Measurements from ENCODE around the gene ZNF678.
"Not testable (repeated sequence)": the region's sequence is repeated elsewhere in the genome, so short reads cannot be mapped to it uniquely, and the experiment has no call there.

ZNF678 gene

DNA sequence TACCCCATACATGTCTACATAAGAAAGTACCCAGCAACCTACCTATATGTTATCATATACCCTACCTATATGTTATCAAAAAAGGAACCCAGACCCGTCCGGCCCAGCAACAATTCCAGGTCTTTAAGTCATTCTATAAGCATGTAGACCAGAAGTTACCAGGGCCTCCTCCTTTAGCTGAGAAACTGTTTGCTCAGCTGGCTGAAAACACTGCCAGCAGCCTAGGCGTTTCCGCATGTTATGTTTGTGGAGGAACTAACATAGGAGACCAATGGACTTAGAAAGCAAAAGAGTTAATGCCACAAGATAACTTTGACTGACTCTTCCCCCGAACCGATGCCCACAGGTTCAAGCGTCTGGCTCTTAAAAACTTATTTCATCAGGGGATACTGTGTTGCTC lies 7.1 kb upstream of the ZNF678 start:
- no peak for DNase-seq

DNA sequence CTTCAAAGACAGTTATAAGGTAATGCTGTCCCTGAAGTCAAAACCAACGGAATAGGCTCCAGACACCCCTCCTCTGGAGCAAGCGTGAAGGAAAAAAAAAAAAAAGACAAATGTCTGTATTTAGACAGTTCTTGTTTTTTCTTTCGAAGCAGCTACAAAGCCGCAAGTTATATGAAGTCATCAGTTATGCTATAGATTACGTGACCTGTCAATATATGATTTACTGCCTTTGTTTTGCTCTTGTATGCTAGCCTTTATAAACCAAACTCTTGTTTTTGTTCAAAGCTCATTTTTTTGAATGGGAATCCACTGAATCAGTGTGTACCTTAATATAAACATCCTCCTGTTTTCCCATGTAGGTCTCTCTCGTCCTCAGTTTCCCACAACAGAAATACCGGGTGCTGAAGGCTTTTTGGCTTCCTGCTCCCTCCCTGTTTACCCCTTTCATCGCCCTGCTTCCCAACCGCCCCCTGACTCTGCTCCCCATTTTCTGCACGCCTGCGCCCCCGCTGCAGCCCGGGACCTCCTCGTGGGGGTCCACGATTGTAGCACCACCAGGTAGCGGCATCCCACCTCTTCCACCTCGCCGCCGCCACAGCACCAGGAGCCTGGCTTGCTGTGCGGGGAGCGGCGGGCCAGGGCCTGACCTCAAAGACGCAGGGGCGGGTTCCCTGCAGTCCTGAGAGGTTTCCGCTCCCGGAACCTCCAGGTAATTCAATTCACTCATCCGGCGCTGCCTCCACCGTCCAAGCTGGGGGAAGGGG lies 5.2 kb upstream of the ZNF678 start:
- no peak for DNase-seq

DNA sequence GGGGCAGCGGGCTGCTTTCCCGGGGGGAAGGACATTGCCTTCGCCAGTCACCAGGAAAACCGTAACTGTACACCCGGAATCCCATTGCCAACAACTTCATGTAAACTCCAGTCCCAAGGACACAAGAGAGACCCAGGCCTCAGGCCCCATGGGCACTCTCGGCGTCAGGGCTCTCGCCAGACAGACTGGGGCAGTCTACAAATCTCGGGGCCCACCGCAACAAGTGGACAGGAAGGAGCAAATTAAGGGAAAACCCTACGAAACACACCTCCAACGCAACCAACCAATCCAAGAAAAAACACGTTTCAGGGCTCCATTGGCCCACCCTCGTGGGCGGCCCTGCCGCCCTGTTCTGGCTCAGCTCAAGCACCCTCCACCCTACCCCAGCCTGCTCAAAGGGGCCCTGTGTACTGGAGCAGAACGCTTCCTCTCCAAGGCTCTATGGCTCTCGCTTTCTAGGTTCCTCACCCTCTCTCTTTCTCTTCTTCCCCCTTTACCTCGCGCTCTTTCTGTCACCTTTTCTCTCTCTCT lies 4.6 kb upstream of the ZNF678 start:
- DNase-seq, result no peak

DNA sequence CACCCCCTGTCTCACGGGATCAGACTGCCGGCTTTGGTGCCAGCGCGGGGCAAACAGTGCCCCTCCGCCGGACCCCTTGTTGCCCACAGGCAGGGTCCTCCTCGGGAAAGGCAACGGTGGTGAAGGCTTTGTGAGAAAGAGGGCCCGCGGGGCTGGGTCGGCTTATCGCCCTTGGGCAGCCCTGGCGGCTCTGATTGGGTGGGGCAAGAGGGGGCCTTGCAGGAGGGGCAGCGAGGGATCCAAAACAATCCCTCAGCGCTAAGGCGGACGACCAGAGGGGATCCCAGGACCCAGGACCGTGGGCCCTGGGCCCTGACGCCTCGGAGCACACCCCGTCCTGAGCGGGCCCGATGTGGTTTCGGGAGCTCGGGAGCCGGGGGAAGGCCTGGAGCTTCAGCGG lies 3.9 kb upstream of the ZNF678 start:
- DNase-seq, result no peak

DNA sequence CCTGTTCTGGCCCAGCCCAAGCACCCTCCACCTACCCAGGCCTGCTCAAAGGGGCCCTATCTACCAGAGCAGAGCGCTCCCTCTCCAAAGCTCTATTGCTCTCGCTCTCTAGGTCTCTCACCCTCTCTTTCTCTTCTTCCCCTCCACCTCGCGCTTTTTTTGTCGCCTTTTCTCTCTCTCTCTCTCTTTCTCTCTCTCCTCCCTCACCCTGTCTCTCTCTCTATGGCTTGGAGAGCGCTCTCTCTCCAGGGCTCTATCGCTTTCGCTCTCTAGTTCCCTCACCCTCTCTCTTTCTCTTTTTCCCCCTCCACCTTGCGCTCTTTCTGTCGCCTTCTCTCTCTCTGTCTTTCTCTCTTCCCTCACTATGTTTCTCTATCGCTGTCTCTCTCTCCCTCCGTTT lies 3.4 kb upstream of the ZNF678 start:
- no peak for DNase-seq

DNA sequence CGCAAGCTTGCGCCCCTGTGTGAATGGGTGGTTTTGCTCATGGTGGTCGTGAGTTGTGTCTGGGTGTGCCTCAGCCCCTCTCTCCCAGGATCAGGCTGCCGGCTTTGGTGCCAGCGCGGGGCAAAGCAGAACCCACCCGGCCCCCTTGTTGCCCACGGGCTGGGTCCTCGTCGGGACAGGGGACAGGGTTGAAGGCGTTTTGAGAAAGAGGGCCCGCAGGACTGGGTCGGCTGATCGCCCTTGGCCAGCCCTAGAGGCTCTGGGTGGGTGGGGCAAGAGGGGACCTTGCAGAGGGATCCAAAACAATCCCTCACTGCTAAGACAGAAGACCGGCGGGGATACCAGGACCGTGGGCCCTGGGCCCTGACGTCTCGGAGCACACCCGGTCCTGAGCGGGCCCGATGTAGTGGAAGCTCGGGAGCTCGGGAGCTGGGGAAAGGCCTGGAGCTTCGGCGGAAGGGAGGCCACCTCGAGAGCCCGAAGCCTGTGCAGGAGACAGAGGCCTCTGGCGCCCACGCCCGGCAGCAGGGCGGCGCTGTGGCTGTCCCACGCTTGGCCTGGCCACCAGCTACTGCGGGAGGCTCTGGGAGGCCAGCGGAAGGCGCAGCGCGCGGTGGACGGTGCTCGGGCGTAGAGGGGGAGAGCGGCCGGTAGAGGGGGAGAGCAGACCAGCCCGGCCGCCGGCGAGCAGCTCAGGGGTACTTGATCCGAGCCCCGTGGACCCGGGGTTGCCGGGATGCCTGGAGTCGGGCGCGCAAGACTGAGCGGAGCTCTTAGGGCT lies 2.8 kb upstream of the ZNF678 start:
- DNase-seq, result no peak

DNA sequence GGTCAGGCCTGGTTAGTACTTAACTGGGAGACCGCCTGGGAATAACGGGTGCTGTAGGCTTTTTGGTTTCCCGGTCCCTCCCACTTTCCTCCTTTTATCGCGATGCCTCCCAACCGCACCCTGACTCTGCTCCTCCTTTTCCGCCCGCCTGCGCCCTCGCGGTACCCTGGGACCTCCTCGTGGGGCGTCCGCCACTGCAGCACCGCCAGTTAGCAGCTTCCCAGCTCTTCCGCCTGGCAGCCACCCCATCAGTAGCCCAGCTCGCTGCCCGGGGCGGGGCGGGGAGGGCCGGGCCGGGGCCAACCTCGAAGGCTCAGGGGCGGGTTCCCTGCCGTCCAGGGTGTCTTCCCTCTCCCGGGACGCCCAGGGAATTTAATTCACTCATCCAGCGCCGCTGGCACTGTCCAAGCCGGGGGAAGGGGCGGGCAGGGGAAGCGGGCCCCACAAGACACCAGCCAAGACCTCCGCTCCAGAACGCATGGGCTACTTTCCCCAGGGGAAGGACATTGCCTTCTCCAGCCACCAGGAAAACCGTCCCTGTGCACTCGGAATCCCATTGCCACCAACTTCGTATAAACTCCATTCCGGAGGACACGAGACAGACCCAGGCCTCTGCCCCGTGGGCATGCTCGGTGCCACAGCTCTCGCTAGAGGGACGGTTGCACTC lies 2.0 kb upstream of the ZNF678 start:
- no peak for DNase-seq

DNA sequence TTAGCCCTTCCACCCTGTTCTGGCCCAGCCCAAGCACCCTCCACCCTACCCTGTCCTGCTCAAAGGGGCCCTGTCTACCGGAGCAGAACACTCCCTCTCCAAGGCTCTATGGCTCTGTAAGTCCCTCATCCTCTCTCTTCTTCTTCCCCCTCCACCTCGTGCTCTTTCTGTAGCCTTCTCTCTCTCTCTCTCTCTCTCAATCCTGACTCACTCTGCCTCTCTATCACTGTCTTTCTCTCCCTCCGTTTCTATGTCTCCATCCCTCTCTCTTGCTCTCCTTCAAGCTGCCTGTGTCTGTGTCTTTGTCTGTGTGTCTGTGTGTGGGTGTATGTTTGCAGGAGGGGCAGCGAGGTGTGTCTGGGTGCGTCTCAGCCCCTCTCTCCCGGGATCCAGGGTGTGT lies 1.3 kb upstream of the ZNF678 start:
- no peak for DNase-seq

DNA sequence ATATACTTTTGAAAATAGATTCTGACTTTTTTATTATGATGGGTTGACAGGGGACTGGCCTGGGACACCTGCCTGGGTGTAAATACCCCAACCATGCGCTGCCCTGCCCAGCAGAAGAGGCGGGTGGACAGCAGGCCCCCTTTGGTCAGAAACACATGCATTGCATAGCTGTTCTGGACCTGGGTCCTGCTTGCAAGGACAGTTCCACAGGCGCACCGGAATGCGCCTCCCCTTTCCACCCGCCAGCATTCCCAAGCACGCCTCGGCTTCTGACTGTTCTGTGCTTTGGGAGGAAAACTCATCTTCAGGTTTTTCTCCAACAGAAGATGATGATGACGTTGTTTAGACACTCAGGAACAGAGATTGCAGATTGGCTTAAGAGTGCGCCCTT lies 428 bp upstream of the ZNF678 start:
- no peak for DNase-seq

DNA sequence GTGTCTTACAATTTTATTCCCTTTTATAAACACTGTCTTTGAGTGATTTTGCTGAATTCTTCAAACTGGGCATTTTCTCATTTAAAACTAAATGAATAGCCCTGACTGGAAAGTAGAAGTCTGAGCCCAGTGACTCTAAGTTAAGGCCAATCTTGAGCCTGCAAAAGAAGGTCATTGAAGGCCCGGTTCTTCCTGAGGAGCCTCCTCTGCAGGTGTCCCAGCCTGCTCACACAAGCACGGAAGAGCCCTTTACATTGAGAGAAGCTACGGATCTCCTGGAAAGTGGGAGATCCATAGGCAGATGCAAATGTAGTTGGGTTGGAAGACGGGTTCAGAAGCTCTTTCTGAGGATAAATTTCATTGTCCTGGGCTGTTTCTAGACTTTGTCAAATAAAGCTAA lies 3.9 kb downstream of the ZNF678 start:
- DNase-seq, result no peak

DNA sequence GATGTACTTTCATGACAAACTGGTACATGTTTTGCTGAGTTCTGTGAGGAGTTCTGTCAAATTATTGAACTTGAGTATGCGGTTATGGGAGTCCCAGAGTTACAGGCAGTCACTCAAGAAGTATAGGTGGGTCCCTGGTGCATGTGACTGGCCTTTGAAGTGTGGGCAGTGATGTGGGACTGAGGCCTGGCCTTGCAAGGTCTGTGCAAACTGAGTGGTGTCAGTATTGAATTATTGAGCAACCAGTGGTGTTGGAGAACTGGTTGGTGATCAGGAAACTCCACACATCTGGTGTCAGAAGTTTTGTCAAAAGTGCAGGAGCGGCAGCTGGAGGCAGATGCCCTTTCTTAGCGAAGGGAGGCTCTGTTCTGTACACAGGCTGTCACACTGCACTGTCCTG lies 5.2 kb downstream of the ZNF678 start:
- DNase-seq, result no peak

DNA sequence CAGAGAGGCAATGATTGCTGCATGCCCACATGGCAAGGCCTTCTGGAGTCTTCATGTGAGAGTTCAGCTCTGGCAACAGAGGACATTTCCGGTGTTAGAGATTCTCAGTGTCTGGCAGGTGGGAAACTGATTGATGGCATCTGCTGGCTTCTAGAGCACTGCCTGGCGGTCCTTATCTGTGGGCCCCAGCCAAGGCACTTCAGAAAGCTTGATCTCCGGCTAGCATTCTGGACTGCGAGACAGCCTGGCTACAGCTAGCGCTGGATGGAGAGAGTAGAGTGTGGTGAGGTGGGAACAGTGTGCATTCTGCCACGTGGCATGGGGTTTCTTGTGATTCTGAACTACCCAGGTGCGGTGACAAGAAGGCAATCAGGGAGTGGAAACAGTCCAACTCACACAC lies 9.4 kb downstream of the ZNF678 start:
- no peak for DNase-seq

DNA sequence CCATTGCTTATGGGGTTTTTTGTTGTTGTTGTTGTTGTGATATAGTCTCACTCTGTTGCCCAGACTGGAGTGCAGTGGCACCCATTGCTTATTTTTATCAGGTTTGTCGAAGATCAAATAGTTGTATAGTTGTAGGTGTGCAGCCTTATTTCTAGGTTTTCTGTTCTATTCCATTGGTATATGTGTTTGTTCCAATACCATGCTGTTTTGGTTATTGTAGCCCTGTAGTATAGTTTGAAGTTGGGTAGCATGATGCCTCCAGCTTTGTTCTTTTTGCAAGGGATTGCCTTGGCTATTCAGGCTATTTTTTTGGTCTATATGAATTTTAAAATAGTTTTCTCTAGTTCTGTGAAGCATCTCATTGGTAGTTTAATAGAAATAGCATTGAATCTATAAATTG lies 11.6 kb downstream of the ZNF678 start:
- no peak for DNase-seq

DNA sequence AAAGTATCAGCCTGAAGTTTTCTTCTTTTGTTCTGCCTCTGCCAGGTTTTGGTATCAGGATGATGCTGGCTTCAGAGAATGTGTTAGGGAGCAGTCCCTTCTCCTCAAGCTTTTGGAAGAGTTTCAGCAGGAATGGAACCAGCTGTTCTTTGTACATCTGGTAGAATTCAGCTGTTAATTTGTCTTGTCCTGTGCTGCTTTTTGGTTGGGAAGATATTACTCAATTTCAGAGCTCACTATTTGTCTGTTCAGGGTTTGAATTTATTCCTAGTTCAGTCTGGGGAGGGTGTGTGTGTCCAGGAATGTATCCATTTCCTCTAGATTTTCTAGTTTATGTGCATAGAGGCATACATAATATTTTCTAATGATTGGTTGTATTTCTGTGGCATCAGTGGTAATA lies 12.8 kb downstream of the ZNF678 start:
- DNase-seq, result no peak

DNA sequence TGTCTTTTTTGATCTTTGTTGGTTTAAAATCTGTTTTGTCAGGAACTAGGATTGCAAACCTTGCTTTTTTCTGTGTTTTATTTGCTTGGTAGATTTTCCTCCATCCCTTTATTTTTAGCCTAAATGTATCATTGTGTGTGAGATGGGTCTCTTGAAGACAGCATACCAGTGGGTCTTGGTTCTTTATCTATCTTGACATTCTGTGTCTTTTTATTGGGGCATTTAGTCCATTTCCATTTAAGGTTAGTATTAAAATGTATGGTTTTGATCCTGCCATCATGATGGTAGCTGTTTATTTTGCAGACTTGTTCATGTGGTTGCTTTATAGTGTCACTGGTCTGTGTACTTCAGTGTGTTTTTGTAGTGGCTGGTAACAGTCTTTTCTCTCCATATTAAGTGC lies 14.1 kb downstream of the ZNF678 start:
- DNase-seq, result no peak

DNA sequence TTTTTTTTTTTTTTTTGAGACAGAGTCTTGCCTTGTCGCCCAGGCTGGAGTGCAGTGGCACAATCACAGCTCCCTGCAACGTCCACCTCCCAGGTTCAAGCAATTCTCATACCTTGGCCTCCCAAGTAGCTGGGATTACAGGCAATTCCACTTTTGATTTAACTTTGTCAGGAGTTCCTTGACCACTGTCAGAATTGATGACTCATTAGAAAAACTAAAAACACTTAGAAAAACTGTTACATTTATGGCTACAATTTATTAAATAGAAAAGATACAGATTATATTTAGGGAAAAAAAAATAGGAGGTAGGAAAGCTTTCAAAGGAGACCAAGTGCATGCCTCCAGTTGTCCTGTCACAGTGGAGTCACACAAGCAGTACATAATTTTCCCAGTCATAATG lies 20.0 kb downstream of the ZNF678 start:
- DNase-seq, result no peak

DNA sequence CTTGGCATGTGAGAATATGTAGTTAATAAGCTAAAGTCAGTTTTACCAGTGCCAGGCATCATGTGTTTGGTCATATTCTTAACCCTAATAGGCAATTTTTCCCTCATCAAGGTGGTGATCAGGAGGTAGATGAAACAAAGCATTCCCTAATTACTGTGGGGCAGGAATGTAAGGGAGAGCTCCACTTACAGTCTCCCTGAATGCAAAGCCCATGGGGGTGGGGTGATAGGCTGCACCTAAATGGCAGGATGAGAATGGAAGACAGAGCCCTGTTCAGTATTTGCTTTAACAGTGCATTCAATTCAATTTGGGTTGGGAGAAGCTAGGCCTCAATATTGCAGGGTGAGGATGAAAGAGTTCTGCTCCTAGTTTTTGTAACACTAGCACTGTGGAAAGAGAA lies 23.4 kb downstream of the ZNF678 start:
- DNase-seq, result no peak

DNA sequence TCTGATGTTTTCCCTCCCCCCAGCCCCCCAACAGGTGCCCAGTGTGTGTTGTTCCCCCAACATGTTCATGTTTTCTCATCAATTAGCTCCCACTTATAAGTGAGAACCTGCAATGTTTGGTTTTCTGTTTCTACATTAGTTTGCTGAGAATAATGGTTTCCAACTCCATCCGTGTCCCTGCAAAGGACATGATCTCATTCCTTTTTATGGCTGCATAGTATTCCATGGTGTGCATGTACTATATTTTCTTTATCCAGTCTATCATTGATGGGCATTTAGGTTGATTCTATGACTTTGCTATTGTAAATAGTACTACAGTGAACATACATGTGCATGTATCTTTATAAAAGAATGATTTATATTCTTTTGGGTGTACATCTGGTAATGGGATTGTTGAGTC lies 24.6 kb downstream of the ZNF678 start:
- no peak for DNase-seq

DNA sequence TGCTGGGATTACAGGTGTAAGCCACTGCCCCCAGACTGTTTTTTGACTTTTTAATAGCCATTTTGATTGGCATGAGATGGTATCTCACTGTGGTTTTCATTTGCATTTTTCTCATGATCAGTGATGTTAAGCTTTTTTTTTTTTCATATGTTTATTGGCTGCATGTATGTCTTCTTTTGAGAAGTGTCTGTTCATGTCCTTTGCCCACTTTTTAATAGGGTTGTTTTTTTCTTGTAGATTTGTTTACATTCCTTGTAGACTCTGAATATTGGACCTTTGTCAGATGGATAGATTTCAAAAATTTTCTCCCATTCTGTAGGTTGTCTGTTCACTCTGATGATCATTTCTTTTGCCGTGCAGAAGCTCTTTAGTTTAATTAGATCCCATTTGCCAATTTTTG lies 25.4 kb downstream of the ZNF678 start:
- not testable (repeated sequence) for DNase-seq

DNA sequence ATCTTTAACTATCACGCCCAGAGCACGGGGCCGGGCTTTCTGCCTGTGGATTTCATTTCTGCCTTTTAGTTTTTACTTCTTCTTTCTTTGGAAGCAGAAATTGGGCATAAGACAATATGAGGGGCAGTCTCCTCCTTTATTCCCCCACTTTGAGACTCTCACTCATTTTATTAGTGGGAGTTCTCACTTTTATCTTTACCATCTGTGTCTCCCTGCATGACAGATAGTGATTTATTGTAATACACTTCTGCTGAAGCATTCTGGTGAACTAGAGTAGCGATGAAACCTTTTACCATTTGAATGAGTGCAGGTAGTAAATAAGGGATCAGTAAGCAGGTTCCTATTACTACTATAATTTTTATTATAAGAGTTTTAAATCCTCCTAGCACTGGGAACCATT lies 26.4 kb downstream of the ZNF678 start:
- not testable (repeated sequence) for DNase-seq

DNA sequence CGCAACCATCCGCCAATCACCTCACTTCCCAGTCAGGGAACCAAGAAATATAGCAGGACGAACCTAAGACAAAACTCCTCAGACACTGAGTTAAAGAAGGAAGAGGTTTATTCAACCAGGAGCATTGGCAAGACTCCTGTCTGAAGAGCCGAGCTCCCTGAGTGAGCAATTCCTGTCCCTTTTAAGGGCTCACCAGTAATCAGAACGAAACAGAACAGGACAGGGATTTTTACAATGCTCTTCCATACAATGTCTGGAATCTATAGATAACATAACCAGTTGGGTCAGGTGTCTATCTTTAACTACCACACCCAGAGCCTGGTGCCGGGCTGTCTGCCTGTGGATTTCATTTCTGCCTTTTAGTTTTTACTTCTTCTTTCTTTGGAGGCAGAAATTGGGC lies 32.9 kb downstream of the ZNF678 start:
- not testable (repeated sequence) for DNase-seq

DNA sequence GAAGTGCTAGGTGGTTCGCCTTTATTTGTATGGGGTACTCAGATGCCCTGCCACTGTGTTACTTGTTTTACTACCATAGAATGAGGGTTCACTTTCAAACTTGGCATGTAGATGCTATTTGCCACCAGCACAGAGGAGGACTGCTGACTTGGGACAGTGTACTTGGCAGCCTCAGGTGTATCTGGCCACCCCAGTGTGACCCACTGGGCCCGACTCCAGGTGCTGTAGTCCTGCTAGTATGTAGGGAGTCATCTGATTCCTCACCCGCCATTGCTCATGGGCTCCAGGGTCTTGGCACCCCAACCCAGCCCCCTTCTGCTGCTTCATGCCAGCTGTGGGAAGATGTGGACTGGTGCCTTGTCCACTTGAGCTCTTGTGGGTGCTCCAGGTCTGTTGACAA lies 40.0 kb downstream of the ZNF678 start:
- DNase-seq, result no peak

DNA sequence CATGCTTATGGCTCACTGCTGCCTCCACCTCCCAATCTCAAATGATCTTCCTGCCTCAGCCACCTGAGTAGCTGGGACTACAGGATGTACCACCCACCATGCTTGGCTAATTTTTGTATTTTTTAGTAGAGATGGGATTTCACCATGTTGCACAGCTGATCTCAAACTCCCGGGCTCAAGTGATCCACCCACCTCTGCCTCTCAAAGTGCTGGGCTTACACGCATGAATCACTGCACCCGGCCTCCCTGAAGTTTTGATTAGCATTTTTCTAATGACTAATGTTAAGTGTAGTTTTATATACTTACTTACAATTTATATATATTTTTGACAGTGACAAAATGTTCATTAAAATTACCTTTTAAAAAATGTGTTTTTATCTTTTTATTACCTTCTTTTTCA lies 41.1 kb downstream of the ZNF678 start:
- DNase-seq, result no peak

DNA sequence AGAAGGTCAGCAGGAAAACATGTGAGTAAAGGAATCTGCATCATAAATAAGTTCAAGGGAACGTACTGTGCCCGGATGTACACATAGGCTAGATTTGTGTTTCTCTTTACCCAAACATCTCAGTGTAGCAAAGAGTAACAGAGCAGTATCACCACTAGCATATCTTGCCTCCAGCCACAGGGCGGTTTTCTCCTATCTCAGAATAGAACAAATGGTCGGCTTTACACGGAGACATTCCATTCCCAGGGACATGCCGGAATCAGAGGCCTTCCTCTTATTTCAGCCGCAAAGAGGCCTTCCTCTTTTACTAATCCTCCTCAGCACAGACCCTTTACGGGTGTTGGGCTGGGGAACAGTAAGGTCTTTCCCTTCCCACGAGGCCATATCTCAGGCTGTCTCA lies 42.9 kb downstream of the ZNF678 start:
- not testable (repeated sequence) for DNase-seq
